H54 (cell line): Measurements from ENCODE around the gene DSCAM.
"Not testable (repeated sequence)": the region's sequence is repeated elsewhere in the genome, so short reads cannot be mapped to it uniquely, and the experiment has no call there.

Experiments
- DNase-seq: peaks from one replicate; pipeline ENCODE4 v3.0.0; 2011; ENCODE audit warnings: low spot score, mixed read lengths; ENCODE audit not compliant: insufficient read length
- FAIRE-seq: peaks from 3 replicates; lab custom pipeline; 2011; peaks lifted over from hg19 to GRCh38; lab: Jason Lieb, UNC
- POLR2A ChIP-seq: IDR thresholded peaks from 2 replicates; pipeline ENCODE4 v1.6.1; 2011; ENCODE audit warnings: low read depth, mild to moderate bottlenecking, low read length

DSCAM gene

GRCh38 chr21:40194185-40194980, 652.6 kb downstream of the DSCAM start:
- FAIRE-seq (no peak), DNase-seq (no peak)
- no peak for TF ChIP-seq POLR2A

GRCh38 chr21:40191616-40192015, 655.3 kb downstream of the DSCAM start:
- DNase-seq (no peak), FAIRE-seq (no peak)
- TF ChIP-seq POLR2A = no peak

GRCh38 chr21:40191196-40191595, 655.8 kb downstream of the DSCAM start:
- no peak for FAIRE-seq
- TF ChIP-seq POLR2A = no peak
- DNase-seq = no peak

GRCh38 chr21:40187946-40188654, 658.9 kb downstream of the DSCAM start:
- DNase-seq (no peak), FAIRE-seq (no peak)
- no peak for TF ChIP-seq POLR2A

GRCh38 chr21:40187244-40187643, 659.7 kb downstream of the DSCAM start:
- no peak for TF ChIP-seq POLR2A
- DNase-seq (no peak), FAIRE-seq (no peak)

- TF ChIP-seq POLR2A = no peak
- no peak for FAIRE-seq
- DNase-seq = no peak
Observed at GRCh38 chr21:40186045-40186444, 660.9 kb downstream of the DSCAM start.

- no peak for FAIRE-seq
- no peak for TF ChIP-seq POLR2A
- DNase-seq = no peak
Observed at GRCh38 chr21:40185208-40185607, 661.8 kb downstream of the DSCAM start.

GRCh38 chr21:40182491-40182890, 664.5 kb downstream of the DSCAM start:
- DNase-seq, FAIRE-seq: not testable (repeated sequence)

- no peak for TF ChIP-seq POLR2A
- FAIRE-seq (no peak), DNase-seq (no peak)
Observed at GRCh38 chr21:40179166-40179565, 667.8 kb downstream of the DSCAM start.

GRCh38 chr21:40178726-40179125, 668.2 kb downstream of the DSCAM start:
- no peak for TF ChIP-seq POLR2A
- DNase-seq (no peak), FAIRE-seq (no peak)

GRCh38 chr21:40177979-40178378, 669.0 kb downstream of the DSCAM start:
- FAIRE-seq (no peak), DNase-seq (no peak)
- TF ChIP-seq POLR2A = no peak

GRCh38 chr21:40176724-40177123, 670.2 kb downstream of the DSCAM start:
- FAIRE-seq = no peak
- no peak for TF ChIP-seq POLR2A
- no peak for DNase-seq

- DNase-seq = no peak
- no peak for TF ChIP-seq POLR2A
- FAIRE-seq = no peak
Observed at GRCh38 chr21:40173816-40174215, 673.1 kb downstream of the DSCAM start.

- FAIRE-seq = no peak
- no peak for DNase-seq
- TF ChIP-seq POLR2A = no peak
Observed at GRCh38 chr21:40169971-40170370, 677.0 kb downstream of the DSCAM start.
